K562 (cell line): Measurements from ENCODE around the gene CACNA2D3. TPM values are rescaled to one million over a fixed set of nuclear protein-coding genes. Genes with fewer than 3 reads are reported as not detected.

Source experiments
- AFF1 ChIP-seq, 2 experiments: fragments of 450-650 bp; IDR thresholded peaks; 2 replicates each; pipeline ENCODE4 v1.6.1; 2018; ENCODE audit warnings: mild to moderate bottlenecking in 2 of 2, low read depth in 1 of 2; ENCODE audit not compliant: partially characterized antibody in 2 of 2
- AFF4 ChIP-seq: sonication (generic); formaldehyde crosslinking; IDR thresholded peaks from 2 replicates; pipeline ENCODE4 v1.8.0; 2023; ENCODE audit warnings: mild to moderate bottlenecking, missing genetic modification reagents
- CLOCK ChIP-seq: fragments of 250-450 bp; sonication (Bioruptor Pico); IDR thresholded peaks from 2 replicates; pipeline ENCODE4 v1.4.0; 2020; ENCODE audit warnings: mild to moderate bottlenecking, moderate library complexity, borderline replicate concordance
- CREM ChIP-seq: IDR thresholded peaks from 2 replicates; pipeline ENCODE4 v1.6.1; 2014; ENCODE audit warnings: antibody characterized with exemption, low read depth
- EZH2 ChIP-seq: IDR thresholded peaks from 2 replicates; pipeline ENCODE4 v1.6.1; 2012; ENCODE audit warnings: low read depth, mild to moderate bottlenecking, inconsistent platforms, low read length, borderline replicate concordance
- NCOA4 ChIP-seq: fragments of 450-650 bp; IDR thresholded peaks from 2 replicates; pipeline ENCODE4 v1.6.1; 2018; ENCODE audit warnings: mild to moderate bottlenecking; ENCODE audit not compliant: partially characterized antibody
- NFIC ChIP-seq: fragments of 450-650 bp; IDR thresholded peaks from 2 replicates; pipeline ENCODE4 v1.6.1; 2017; ENCODE audit warnings: mild to moderate bottlenecking, inconsistent platforms
- PHB ChIP-seq: fragments of 250-450 bp; sonication (Bioruptor Pico); IDR thresholded peaks from 2 replicates; pipeline ENCODE4 v1.5.0; 2021
- PML ChIP-seq: IDR thresholded peaks from 2 replicates; pipeline ENCODE4 v1.6.1; 2012; ENCODE audit warnings: low read length, inconsistent platforms
- TAF9B ChIP-seq: fragments of 450-650 bp; IDR thresholded peaks from 2 replicates; pipeline ENCODE4 v1.6.1; 2018; ENCODE audit warnings: mild to moderate bottlenecking; ENCODE audit not compliant: partially characterized antibody
- TRIM24 ChIP-seq, 2 experiments: fragments of 450-650 bp; IDR thresholded peaks; 2 replicates each; pipeline ENCODE4 v1.6.1; 2016
- TSHZ1 ChIP-seq: fragments of 250-450 bp; sonication (Bioruptor Pico); IDR thresholded peaks from 2 replicates; pipeline ENCODE4 v1.4.0; 2020; ENCODE audit warnings: mild to moderate bottlenecking, moderate library complexity
- ZBTB1 ChIP-seq: sonication (generic); formaldehyde crosslinking; IDR thresholded peaks from 2 replicates; pipeline ENCODE4 v1.8.1; 2023; ENCODE audit warnings: missing genetic modification reagents, low read depth, mild to moderate bottlenecking, borderline replicate concordance
- ZNF217 ChIP-seq: sonication (generic); formaldehyde crosslinking; IDR thresholded peaks from 2 replicates; pipeline ENCODE4 v1.8.0; 2022; ENCODE audit warnings: mild to moderate bottlenecking, missing genetic modification reagents
- ZNF766 ChIP-seq: fragments of 200-800 bp; sonication (Bioruptor generic); conservative IDR thresholded peaks from 2 replicates; pipeline ENCODE4 v1.6.1; 2016; ENCODE audit warnings: missing genetic modification characterization, missing compliant biosample characterization
- polyA plus RNA-seq, 8 experiments: library from polyadenylated mRNA; depleted of rRNA in 4 of 8; stranded (reverse) in 5 of 8; unstranded in 3 of 8; fragments of >200 nt; fragmentation: Nextera tagmentation in 2 of 8; fragmentation: Illumina TruSeq in 1 of 8; extraction: Ambion mirVana in 2 of 8; extraction: Trizol in 1 of 8; gene quantifications; 2 replicates each; pipeline versions ENCODE4 v1.2.1 to v1.2.3, GENCODE V29; 2011 to 2014; ENCODE audit warnings: inconsistent platforms in 1 of 8, missing spikeins in 1 of 8
- total RNA-seq, 7 experiments: library from RNA; depleted of rRNA in 6 of 7; stranded (reverse); fragments of >200 nt in 6 of 7; fragmentation: Illumina TruSeq in 2 of 7; extraction: Trizol in 2 of 7; gene quantifications; 2 replicates each; pipeline versions ENCODE4 v1.2.1 to v1.2.3, GENCODE V29; 2011 to 2021; ENCODE audit warnings: low replicate concordance in 1 of 7

Gene CACNA2D3
- total and polyA plus RNA-seq, 9 of the 15 experiments (the other 6 are each of a cell fraction or from before 2014, with no cell fraction given) = 0.01 TPM; not detected in 8

GRCh38 chr3:54349231-54349652 lies 226.9 kb downstream of the CACNA2D3 start (continued):
- no peak for TF ChIP-seq AFF4 (CRISPR knock-in tag)
- no peak for TF ChIP-seq CLOCK (CRISPR knock-in tag)
- TF ChIP-seq ZNF217 (CRISPR knock-in tag) = no peak
- peak; percentile 79 for TF ChIP-seq NFIC
- TF ChIP-seq CREM = no peak
- TF ChIP-seq PHB = no peak
- TF ChIP-seq ZNF766 (CRISPR knock-in tag) = no peak
- no peak for TF ChIP-seq EZH2
- no peak for TF ChIP-seq AFF1 (IDR thresholded peaks at IDR 0.05; ENCODE audit: low read depth in 1 of 2, partially characterized antibody in 2 of 2)
- TF ChIP-seq TSHZ1 (CRISPR knock-in tag) = no peak
- TF ChIP-seq TRIM24 (IDR thresholded peaks at IDR 0.05) = no peak
- no peak for TF ChIP-seq TAF9B
- TF ChIP-seq PML = peak; percentile 68; the same call in 1 of the 2 replicates
- no peak for TF ChIP-seq NCOA4
- TF ChIP-seq ZBTB1 = no peak
